ENCODE results near the gene USP48. TPM values are rescaled to one million over a fixed set of nuclear protein-coding genes. Genes with fewer than 3 reads are reported as not detected.
A peak's percentile ranks its signal among the peaks of the same experiment; 100 is the strongest.

USP48 gene
- total RNA-seq, 1 donor from 2014 or later: 39.1 TPM

DNA sequence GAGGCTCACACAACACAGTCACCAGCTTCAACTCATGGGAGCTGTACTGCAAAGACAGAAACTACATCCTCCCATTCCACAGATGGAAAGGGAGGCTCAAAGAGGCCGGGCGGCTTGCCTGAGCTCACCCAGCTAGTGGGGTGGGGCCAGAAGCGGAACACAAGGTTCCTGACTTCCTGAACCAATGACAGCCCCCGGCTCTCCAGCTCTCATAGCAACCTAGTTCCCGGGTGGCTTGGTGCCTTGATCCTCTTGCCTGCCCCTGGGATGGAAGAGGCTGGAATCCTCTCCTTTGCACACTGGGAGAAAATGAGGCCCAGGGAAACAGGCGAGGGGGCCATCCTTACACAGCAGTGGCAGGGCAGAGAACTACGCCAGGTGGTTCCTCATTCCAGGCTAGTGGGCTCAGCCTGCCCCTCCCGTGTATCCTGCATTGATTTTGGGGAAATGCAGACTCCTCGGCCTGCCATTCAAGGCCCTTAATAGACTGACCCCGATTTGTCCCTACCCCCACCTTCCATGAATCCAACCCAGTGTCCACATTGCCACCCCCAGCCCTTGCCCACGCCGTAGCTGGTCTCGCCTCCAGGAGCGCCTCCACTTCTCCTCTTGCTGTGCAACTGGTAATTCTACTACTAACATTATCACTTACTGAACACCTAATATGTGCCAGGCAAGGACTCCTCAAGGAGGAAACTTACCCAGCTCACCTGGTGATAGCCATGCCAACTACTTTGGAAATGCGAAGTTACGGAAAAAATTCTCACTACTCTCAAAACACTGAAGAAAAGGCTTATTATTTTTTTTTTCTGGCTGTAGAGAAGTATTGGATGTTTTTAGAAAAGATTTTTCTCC is 118.8 kb downstream of the USP48 start:
- H3K27me3 ChIP-seq (ENCODE audit: low read depth): peaks cover 84% of the 10 kb centered on the region
- H3K27ac ChIP-seq (replicated peaks): no peak overlapping the region
- DNase-seq: no peak
- intact Hi-C loops (cut with micrococcal nuclease): no loop called here
- no peaks in the 10 kb centered on the region for H3K36me3 ChIP-seq
- TF ChIP-seq, protein P1, sequence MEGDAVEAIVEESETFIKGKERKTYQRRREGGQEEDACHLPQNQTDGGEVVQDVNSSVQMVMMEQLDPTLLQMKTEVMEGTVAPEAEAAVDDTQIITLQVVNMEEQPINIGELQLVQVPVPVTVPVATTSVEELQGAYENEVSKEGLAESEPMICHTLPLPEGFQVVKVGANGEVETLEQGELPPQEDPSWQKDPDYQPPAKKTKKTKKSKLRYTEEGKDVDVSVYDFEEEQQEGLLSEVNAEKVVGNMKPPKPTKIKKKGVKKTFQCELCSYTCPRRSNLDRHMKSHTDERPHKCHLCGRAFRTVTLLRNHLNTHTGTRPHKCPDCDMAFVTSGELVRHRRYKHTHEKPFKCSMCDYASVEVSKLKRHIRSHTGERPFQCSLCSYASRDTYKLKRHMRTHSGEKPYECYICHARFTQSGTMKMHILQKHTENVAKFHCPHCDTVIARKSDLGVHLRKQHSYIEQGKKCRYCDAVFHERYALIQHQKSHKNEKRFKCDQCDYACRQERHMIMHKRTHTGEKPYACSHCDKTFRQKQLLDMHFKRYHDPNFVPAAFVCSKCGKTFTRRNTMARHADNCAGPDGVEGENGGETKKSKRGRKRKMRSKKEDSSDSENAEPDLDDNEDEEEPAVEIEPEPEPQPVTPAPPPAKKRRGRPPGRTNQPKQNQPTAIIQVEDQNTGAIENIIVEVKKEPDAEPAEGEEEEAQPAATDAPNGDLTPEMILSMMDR (IDR thresholded peaks at IDR 0.05; ENCODE audit: borderline replicate concordance): no peak
- H3K4me3 ChIP-seq: no peak overlapping the region
- no peaks in the 10 kb centered on the region for H3K9me3 ChIP-seq (replicated peaks)
- peaks cover 56% of the 10 kb centered on the region for H3K4me1 ChIP-seq

DNA sequence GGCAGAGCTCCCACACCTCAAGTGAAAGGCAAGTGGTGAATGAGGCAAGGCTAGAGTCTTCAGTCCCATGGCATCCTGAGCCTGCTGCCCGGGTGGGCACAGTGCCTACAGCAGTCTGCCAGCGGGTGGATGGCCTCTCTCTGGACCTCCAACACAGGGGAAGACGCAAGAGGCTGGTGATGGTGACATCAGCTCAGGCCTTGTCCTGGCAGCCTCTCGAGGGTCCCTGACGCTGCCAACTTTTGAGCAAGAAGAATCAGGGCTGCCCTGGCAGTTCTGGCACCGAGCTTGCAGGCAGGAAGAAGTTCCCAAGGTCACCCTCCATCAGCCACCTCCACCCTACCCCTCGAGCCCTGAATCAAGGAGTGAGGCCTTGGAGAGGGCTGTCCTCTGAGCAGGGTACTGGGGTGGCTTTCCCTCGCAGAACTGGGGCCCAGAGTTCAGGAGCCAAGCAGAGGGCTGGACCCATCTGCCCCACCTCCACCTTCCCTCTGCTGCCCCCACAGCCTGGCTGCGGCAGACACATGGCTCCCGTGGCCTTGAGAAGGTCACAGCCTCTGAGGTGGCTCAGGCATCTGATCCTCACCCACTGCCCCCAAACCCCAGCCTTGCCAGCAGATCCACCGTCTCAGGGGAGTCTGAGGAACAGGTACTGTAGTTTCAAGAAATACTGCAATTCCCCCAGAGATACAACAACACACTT is 119.5 kb downstream of the USP48 start:
- peak; percentile 19 for DNase-seq
- no peak overlapping the region for H3K27ac ChIP-seq (replicated peaks)
- intact Hi-C loops (cut with micrococcal nuclease): no loop called here

DNA sequence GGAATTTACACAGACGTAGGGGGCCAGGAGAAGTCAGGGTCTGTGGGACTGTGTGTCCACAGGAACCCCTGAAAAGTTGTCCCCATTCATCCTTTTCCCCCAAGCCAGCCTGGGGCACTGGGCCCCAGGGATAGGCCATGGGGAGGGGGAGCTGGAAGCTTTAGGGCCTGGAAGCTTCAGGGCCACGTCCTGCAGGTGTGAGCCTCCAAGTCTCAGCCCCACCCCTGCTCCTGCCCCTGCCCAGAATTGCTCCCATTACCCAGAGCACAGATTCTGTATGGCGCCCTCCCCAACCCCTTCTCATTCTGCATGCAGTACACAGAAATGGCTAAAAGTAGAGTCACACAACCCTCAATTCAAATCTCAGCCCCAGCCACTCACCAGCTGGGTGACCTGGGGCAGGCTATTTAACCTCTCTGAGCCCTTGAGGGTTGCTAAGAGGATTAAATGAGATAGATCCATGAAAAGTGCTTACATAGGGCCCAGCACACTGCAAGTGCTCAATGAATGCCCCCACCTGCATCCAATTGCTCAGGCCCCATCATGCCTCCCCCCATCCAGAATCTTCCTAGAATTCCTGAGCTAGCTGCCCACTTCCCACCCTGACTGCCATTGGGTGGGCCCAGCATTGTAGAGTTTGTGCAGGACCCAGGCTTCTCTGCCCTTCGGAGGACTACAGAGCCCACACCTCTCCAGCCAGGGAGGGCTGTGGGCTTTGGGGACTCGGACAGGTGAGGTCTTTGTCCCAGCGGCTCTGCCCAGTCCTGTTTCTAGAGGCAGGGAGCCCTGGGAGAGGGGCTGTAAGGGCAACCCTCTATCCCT is 120.3 kb downstream of the USP48 start:
- peaks cover 69% of the 10 kb centered on the region for H3K27me3 ChIP-seq (ENCODE audit: low read depth)
- intact Hi-C loops (cut with micrococcal nuclease): no loop called here

More for the DNA sequence above, 119.5 kb downstream of the USP48 start:
- Histone ChIP-seq H3K4me1 (peaks cover 49% of the 10 kb centered on the region), H3K9me3 (replicated peaks) (no peaks in the 10 kb centered on the region), H3K36me3 (no peaks in the 10 kb centered on the region), H3K4me3 (no peak overlapping the region), H3K27me3 (ENCODE audit: low read depth) (peaks cover 76% of the 10 kb centered on the region)
- TF ChIP-seq, protein P1 (IDR thresholded peaks at IDR 0.05; ENCODE audit: borderline replicate concordance): no peak

DNA sequence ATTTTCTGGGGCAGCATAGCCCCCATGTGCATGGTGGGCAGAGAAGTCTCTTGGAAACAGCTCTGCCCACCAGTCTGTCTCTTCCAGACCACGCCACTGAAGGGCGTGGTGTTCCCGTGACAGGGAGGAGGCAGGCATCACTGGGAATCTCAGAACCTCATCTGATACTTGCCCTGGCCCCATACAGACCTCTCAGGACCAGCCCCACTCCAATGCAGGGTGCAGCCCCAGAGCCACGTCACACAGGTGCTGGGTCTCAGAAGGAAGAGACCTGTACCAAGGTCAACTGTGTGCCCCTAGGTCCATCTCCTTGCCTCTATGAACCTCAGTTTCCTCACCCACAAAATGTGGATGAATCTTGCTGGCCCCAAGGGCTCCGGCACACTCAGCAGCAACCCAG is 121.1 kb downstream of the USP48 start:
- Histone ChIP-seq H3K9me3 (replicated peaks) (no peaks in the 10 kb centered on the region), H3K36me3 (no peaks in the 10 kb centered on the region), H3K4me3 (no peak overlapping the region), H3K27ac (replicated peaks) (no peak overlapping the region), H3K4me1 (peaks cover 34% of the 10 kb centered on the region), H3K27me3 (ENCODE audit: low read depth) (peaks cover 61% of the 10 kb centered on the region)
- intact Hi-C loops (cut with micrococcal nuclease): no loop called here
- TF ChIP-seq, protein P1 (IDR thresholded peaks at IDR 0.05; ENCODE audit: borderline replicate concordance): no peak
- DNase-seq: no peak

More for the DNA sequence above, 120.3 kb downstream of the USP48 start:
- no peak overlapping the region for H3K27ac ChIP-seq (replicated peaks)
- no peak overlapping the region for H3K4me3 ChIP-seq
- H3K4me1 ChIP-seq: peaks cover 41% of the 10 kb centered on the region
- no peaks in the 10 kb centered on the region for H3K9me3 ChIP-seq (replicated peaks)
- no peak for DNase-seq
- TF ChIP-seq, protein P1 (IDR thresholded peaks at IDR 0.05; ENCODE audit: borderline replicate concordance): no peak
- H3K36me3 ChIP-seq: no peaks in the 10 kb centered on the region

DNA sequence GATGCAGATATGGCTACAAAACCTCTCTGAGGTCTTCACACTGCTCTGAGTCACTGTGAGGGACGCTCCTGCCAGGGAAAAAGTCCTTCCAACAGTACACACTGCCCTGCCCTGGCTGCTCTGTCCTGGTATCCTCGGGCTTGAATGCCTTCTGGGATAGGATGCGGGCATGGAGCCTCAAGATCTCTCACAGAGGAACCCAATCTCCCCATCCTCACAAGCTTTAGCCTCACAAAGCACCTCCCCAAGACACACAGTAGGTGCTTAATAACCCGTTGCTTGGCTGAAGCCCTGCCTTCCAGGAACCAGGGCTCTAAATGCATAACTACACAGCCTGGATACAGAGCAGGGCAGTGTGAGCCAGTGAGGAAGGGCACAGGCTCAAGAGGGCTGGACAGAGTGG is 123.0 kb downstream of the USP48 start:
- peaks cover 42% of the 10 kb centered on the region for H3K27me3 ChIP-seq (ENCODE audit: low read depth)
- intact Hi-C loops (cut with micrococcal nuclease): no loop called here
- H3K4me3 ChIP-seq: no peak overlapping the region
- no peaks in the 10 kb centered on the region for H3K36me3 ChIP-seq
- peaks cover 17% of the 10 kb centered on the region for H3K4me1 ChIP-seq
- no peaks in the 10 kb centered on the region for H3K9me3 ChIP-seq (replicated peaks)
- DNase-seq: no peak
- H3K27ac ChIP-seq (replicated peaks): no peak overlapping the region
- TF ChIP-seq, protein P1 (IDR thresholded peaks at IDR 0.05; ENCODE audit: borderline replicate concordance): no peak

Data from left ventricle myocardium inferior (tissue), 1 donor.